ENCODE measurements around the gene ZNF521.

DNA sequence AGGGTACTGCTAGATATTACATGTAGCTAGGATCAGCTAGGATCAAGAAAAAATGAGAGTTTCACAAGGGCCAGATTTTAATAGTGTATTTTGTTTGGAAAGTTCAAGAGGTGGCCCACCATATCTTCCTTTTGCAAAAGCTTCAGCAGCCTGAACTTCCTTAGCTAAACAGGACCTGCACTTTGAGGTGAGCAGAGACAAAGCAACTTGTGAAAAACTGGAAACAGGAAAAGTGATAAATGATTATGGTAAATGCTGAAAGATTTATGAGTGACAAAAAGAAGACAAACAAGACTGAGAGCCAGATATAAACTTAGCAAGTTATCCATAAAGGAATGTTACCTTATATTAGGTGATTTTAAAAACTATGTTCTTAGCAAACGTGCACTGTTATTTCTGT, 123.6 kb downstream of the ZNF521 start:
- TF ChIP-seq, protein P1, sequence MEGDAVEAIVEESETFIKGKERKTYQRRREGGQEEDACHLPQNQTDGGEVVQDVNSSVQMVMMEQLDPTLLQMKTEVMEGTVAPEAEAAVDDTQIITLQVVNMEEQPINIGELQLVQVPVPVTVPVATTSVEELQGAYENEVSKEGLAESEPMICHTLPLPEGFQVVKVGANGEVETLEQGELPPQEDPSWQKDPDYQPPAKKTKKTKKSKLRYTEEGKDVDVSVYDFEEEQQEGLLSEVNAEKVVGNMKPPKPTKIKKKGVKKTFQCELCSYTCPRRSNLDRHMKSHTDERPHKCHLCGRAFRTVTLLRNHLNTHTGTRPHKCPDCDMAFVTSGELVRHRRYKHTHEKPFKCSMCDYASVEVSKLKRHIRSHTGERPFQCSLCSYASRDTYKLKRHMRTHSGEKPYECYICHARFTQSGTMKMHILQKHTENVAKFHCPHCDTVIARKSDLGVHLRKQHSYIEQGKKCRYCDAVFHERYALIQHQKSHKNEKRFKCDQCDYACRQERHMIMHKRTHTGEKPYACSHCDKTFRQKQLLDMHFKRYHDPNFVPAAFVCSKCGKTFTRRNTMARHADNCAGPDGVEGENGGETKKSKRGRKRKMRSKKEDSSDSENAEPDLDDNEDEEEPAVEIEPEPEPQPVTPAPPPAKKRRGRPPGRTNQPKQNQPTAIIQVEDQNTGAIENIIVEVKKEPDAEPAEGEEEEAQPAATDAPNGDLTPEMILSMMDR (IDR thresholded peaks at IDR 0.05): no peak
- no peak for TF ChIP-seq POLR2A (IDR thresholded peaks at IDR 0.05)

Data from thyroid gland (tissue), 4 donors.